ENCODE measurements around the gene ABHD5. TPM values are rescaled to one million over a fixed set of nuclear protein-coding genes. Genes with fewer than 3 reads are reported as not detected.
A peak's percentile ranks its signal among the peaks of the same experiment; 100 is the strongest.

ABHD5 gene
- total and polyA plus RNA-seq, 10 of the 15 experiments (the other 5 are each of a cell fraction or from before 2014, with no cell fraction given): 5.5 to 24.4 (median 9.5) TPM

DNA sequence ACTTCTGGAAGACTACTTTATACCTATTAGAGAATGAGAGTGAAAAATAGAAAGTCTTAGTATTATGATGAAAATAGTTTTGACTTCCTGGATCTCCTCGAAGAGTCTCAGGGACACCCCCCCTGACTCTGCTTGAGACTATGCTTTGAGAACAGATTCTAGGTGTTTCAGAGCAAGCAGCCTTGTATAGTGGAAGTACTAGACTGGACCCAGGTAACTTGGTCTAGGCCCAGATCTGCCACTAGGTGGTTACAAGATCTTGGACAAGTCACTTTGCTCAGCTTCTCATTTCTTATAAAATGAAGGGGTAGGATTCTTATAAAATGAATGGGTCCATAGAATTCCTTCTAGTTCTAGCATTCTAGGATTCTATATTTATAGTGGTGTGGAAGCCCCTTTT, 9.1 kb downstream of the ABHD5 start:
- CTCF ChIA-PET: interaction anchor here (0.6 kb wide), 1 partner anchor 1726 kb away, joined by 3 read pairs; no protein-coding TSS in a partner anchor

More for the DNA sequence above, 9.1 kb downstream of the ABHD5 start:
- H3K36me3 ChIP-seq (ENCODE audit: control insufficient read depth in 2 of 2, insufficient read depth in 2 of 2, low read length in 1 of 2): peaks cover 0 to 1% of the 10 kb centered on the region in 2 experiments; a peak in 2 of 4 replicates
- no peaks in the 10 kb centered on the region for H3K27me3 ChIP-seq (replicated peaks in 1 of 2; ENCODE audit: control insufficient read depth in 2 of 2, insufficient read depth in 2 of 2, low read length in 1 of 2)
- no peaks in the 10 kb centered on the region; the same call in 1 of the 2 replicates for H3K4me1 ChIP-seq (ENCODE audit: control insufficient read depth, insufficient read depth, low read length)
- DNase-seq (ENCODE audit: low read depth, low spot score) (no peak), ATAC-seq (peak; percentile 88), FAIRE-seq (peak; percentile 27)
- ChIA-PET SMC1A (ENCODE audit: uncharacterized antibody, unreplicated experiment) (interaction anchor here (1.4 kb wide), 1 partner anchor 499 kb away, joined by 3 read pairs; no protein-coding TSS in a partner anchor), RAD21 (ENCODE audit: unreplicated experiment) (no interaction called here), POLR2A (no interaction called here)
- no TSS peak for BruUV-seq (replicated peaks)
- in situ Hi-C loops (cut with MboI): no loop called here
- intact Hi-C loops (cut with micrococcal nuclease; ENCODE audit: unreplicated experiment): no loop called here
- no peak overlapping the region for H3K4me2 ChIP-seq (ENCODE audit: control insufficient read depth, insufficient read depth)
- whole genome bisulfite sequencing (ENCODE audit: insufficient coverage, insufficient replicate concordance, low lambda C conversion rate, missing lambda C conversion rate): 0% methylated on average over 1 of the region's 1 CpG
- H3K79me2 ChIP-seq (ENCODE audit: control insufficient read depth, insufficient read depth, low read length): no peaks in the 10 kb centered on the region
- no peaks in the 10 kb centered on the region for H3K9me3 ChIP-seq (replicated peaks; ENCODE audit: control insufficient read depth, insufficient read depth, low read length)
- H3K27ac ChIP-seq (ENCODE audit: control insufficient read depth, insufficient read depth): no peak overlapping the region
- TF ChIP-seq, protein P1, sequence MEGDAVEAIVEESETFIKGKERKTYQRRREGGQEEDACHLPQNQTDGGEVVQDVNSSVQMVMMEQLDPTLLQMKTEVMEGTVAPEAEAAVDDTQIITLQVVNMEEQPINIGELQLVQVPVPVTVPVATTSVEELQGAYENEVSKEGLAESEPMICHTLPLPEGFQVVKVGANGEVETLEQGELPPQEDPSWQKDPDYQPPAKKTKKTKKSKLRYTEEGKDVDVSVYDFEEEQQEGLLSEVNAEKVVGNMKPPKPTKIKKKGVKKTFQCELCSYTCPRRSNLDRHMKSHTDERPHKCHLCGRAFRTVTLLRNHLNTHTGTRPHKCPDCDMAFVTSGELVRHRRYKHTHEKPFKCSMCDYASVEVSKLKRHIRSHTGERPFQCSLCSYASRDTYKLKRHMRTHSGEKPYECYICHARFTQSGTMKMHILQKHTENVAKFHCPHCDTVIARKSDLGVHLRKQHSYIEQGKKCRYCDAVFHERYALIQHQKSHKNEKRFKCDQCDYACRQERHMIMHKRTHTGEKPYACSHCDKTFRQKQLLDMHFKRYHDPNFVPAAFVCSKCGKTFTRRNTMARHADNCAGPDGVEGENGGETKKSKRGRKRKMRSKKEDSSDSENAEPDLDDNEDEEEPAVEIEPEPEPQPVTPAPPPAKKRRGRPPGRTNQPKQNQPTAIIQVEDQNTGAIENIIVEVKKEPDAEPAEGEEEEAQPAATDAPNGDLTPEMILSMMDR (IDR thresholded peaks at IDR 0.05 in 2 of 3, conservative IDR thresholded peaks at IDR 0.05 in 1 of 3; ENCODE audit: control insufficient read depth in 2 of 3, extremely low read depth in 1 of 3, insufficient read depth in 1 of 3, low read depth in 3 of 3, low read length in 3 of 3): peak; percentile 18 to 56 (median 45); a peak in 4 of 6 replicates
- TF ChIP-seq JUND (IDR thresholded peaks at IDR 0.05; ENCODE audit: low read depth, low read length) (no peak), SMC3 (IDR thresholded peaks at IDR 0.05; ENCODE audit: borderline replicate concordance, low read length) (peak; percentile 9; the same call in 1 of the 2 replicates), RAD21 (IDR thresholded peaks at IDR 0.05; ENCODE audit: insufficient read depth, low read depth, low read length) (peak; percentile 25; the same call in 1 of the 2 replicates)
- H3K9ac ChIP-seq (ENCODE audit: control insufficient read depth, insufficient read depth, low read length): no peak overlapping the region
- H4K20me1 ChIP-seq (ENCODE audit: control insufficient read depth, insufficient read depth): no peaks in the 10 kb centered on the region
- peak overlapping the region; percentile 30; the same call in 1 of the 2 replicates for H2AFZ ChIP-seq (ENCODE audit: control insufficient read depth, low read depth, low read length)
- H3K4me3 ChIP-seq: no peak overlapping the region

All from GM12878 (cell line).